Measurements from ENCODE around the gene GNG5. TPM values are rescaled to one million over a fixed set of nuclear protein-coding genes. Genes with fewer than 3 reads are reported as not detected.

Gene GNG5
- total and polyA plus RNA-seq, 2 donors (not counting 3 experiments of a cell fraction or from before 2014, with no cell fraction given) = 145 to 175 TPM

DNA sequence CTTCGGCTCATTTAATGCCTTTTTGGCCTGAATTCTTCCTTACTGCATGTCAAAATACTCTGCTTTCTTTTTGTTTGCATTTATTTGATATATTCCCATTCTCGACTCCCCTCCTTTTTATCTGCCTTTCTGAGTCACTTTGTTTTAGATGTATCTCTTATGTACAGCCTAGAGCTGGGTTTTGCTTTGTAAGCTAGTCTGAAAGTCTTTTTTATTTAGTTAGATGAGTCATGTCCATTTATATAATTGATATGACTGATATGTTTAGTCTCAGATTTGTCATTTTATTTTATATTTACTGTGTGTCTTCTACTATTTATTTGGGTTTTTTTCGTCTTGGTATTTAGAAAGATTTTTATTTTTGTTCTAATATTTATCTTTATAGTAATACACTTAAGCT, 33.6 kb upstream of the GNG5 start:
- DNase-seq (ENCODE audit: low read depth, low spot score) (no peak), FAIRE-seq (no peak)
- H3K9me1 ChIP-seq (replicated peaks; ENCODE audit: control insufficient read depth, extremely low read depth, insufficient read depth, low read length) = no peaks in the 10 kb centered on the region
- ChIA-PET CTCF (no interaction called here), POLR2A (no interaction called here)
- H3K36me3 ChIP-seq (ENCODE audit: control insufficient read depth in 2 of 2, extremely low read depth in 1 of 2, insufficient read depth in 2 of 2, low read length in 2 of 2) = no peaks in the 10 kb centered on the region
- H3K27me3 ChIP-seq (ENCODE audit: control insufficient read depth in 2 of 2, insufficient read depth in 2 of 2, low read length in 2 of 2) = no peaks in the 10 kb centered on the region
- H3K27ac ChIP-seq (ENCODE audit: insufficient read depth, low read depth, low read length) = no peak overlapping the region
- no peak overlapping the region for H3K4me2 ChIP-seq (ENCODE audit: insufficient read depth, low read length)
- no peaks in the 10 kb centered on the region for H3K79me2 ChIP-seq (ENCODE audit: control insufficient read depth, insufficient read depth, low read length)
- intact Hi-C loops (cut with micrococcal nuclease) = loop anchor here (2.0 kb wide), 1 partner anchor 97 kb away; no protein-coding TSS in a partner anchor
- H3K9ac ChIP-seq (replicated peaks; ENCODE audit: extremely low read depth, insufficient read depth, low read length) = no peak overlapping the region
- TF ChIP-seq, protein P1, sequence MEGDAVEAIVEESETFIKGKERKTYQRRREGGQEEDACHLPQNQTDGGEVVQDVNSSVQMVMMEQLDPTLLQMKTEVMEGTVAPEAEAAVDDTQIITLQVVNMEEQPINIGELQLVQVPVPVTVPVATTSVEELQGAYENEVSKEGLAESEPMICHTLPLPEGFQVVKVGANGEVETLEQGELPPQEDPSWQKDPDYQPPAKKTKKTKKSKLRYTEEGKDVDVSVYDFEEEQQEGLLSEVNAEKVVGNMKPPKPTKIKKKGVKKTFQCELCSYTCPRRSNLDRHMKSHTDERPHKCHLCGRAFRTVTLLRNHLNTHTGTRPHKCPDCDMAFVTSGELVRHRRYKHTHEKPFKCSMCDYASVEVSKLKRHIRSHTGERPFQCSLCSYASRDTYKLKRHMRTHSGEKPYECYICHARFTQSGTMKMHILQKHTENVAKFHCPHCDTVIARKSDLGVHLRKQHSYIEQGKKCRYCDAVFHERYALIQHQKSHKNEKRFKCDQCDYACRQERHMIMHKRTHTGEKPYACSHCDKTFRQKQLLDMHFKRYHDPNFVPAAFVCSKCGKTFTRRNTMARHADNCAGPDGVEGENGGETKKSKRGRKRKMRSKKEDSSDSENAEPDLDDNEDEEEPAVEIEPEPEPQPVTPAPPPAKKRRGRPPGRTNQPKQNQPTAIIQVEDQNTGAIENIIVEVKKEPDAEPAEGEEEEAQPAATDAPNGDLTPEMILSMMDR (IDR thresholded peaks at IDR 0.05; ENCODE audit: extremely low read depth in 1 of 2, insufficient read depth in 1 of 2, low read depth in 1 of 2, low read length in 2 of 2) = no peak
- TF ChIP-seq, protein P2, sequence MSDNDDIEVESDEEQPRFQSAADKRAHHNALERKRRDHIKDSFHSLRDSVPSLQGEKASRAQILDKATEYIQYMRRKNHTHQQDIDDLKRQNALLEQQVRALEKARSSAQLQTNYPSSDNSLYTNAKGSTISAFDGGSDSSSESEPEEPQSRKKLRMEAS (IDR thresholded peaks at IDR 0.05; ENCODE audit: insufficient read depth, insufficient read length) = no peak
- TF ChIP-seq POLR2A (IDR thresholded peaks at IDR 0.05; ENCODE audit: low read depth, low read length) (no peak), GATA2 (IDR thresholded peaks at IDR 0.05; ENCODE audit: insufficient read depth, insufficient read length, low read depth, low read length) (no peak), JUN (IDR thresholded peaks at IDR 0.05; ENCODE audit: borderline replicate concordance, insufficient read depth, insufficient read length, low read depth) (no peak), FOS (IDR thresholded peaks at IDR 0.05; ENCODE audit: borderline replicate concordance, insufficient read depth, low read length) (peak; percentile 39)
- H3K4me3 ChIP-seq (replicated peaks in 1 of 3; ENCODE audit: insufficient read depth in 1 of 3, low read depth in 1 of 3, low read length in 3 of 3) = no peak overlapping the region
- dilution Hi-C loops (cut with MboI; ENCODE audit: extremely low pct_ligation_motif_present, low sequenced_read_pairs) = no loop called here
- H4K20me1 ChIP-seq (replicated peaks; ENCODE audit: control insufficient read depth, extremely low read depth, insufficient read depth, low read length) = no peaks in the 10 kb centered on the region
- H2AFZ ChIP-seq (ENCODE audit: low read depth, low read length) = no peak overlapping the region
- no peaks in the 10 kb centered on the region for H3K9me3 ChIP-seq (replicated peaks; ENCODE audit: control insufficient read depth, insufficient read depth, low read length)
- no peaks in the 10 kb centered on the region for H3K4me1 ChIP-seq (ENCODE audit: control insufficient read depth, extremely low read depth, insufficient read depth, low read length)
- no TSS peak for BruUV-seq (replicated peaks)

DNA sequence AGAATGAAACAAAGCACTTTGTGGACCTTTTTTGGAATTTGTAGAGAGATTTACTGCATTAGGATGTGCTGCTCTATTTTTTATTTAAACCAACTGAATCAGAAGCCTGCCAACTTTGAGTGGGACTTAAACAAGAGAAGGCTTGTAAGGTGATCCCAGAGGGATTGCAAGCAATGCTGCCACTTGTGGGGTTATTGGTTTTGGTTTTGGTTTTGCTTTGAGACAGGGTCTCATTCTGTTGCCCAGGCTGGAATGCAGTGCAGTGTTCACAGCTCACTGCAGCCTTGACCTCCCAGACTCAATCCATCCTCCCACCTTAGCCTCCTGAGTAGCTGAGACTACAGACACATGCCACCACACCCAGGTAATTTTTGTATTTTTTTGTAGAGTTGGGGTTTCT, 32.2 kb upstream of the GNG5 start:
- TF ChIP-seq POLR2AphosphoS5 (IDR thresholded peaks at IDR 0.05; ENCODE audit: insufficient read depth, low read depth, low read length) (no peak), FOS (IDR thresholded peaks at IDR 0.05; ENCODE audit: borderline replicate concordance, insufficient read depth, low read length) (no peak), EZH2 (IDR thresholded peaks at IDR 0.05; ENCODE audit: borderline replicate concordance, low read depth, low read length, severe bottlenecking) (no peak), GATA2 (IDR thresholded peaks at IDR 0.05; ENCODE audit: insufficient read depth, insufficient read length, low read depth, low read length) (no peak), MYC (IDR thresholded peaks at IDR 0.05; ENCODE audit: low read depth, low read length) (no peak), POLR2A (IDR thresholded peaks at IDR 0.05; ENCODE audit: low read depth, low read length) (no peak), JUN (IDR thresholded peaks at IDR 0.05; ENCODE audit: borderline replicate concordance, insufficient read depth, insufficient read length, low read depth) (no peak)
- TF ChIP-seq, protein P1 (IDR thresholded peaks at IDR 0.05; ENCODE audit: extremely low read depth in 1 of 2, insufficient read depth in 1 of 2, low read depth in 1 of 2, low read length in 2 of 2) = no peak
- TF ChIP-seq, protein P2 (IDR thresholded peaks at IDR 0.05; ENCODE audit: insufficient read depth, insufficient read length) = no peak
- ChIA-PET CTCF (interaction anchor here (1.1 kb wide), 1 partner anchor 16 kb away, joined by 3 read pairs; no protein-coding TSS in a partner anchor), POLR2A (no interaction called here)
- Histone ChIP-seq H3K9ac (replicated peaks; ENCODE audit: extremely low read depth, insufficient read depth, low read length) (no peak overlapping the region), H3K4me3 (replicated peaks in 1 of 3; ENCODE audit: insufficient read depth in 1 of 3, low read depth in 1 of 3, low read length in 3 of 3) (no peak overlapping the region), H3K4me2 (ENCODE audit: insufficient read depth, low read length) (no peak overlapping the region), H3K27me3 (ENCODE audit: control insufficient read depth in 2 of 2, insufficient read depth in 2 of 2, low read length in 2 of 2) (no peaks in the 10 kb centered on the region), H4K20me1 (replicated peaks; ENCODE audit: control insufficient read depth, extremely low read depth, insufficient read depth, low read length) (no peaks in the 10 kb centered on the region), H3K27ac (ENCODE audit: insufficient read depth, low read depth, low read length) (no peak overlapping the region), H3K36me3 (ENCODE audit: control insufficient read depth in 2 of 2, extremely low read depth in 1 of 2, insufficient read depth in 2 of 2, low read length in 2 of 2) (no peaks in the 10 kb centered on the region), H3K9me3 (replicated peaks; ENCODE audit: control insufficient read depth, insufficient read depth, low read length) (no peaks in the 10 kb centered on the region), H3K4me1 (ENCODE audit: control insufficient read depth, extremely low read depth, insufficient read depth, low read length) (no peaks in the 10 kb centered on the region), H3K9me1 (replicated peaks; ENCODE audit: control insufficient read depth, extremely low read depth, insufficient read depth, low read length) (no peaks in the 10 kb centered on the region), H3K79me2 (ENCODE audit: control insufficient read depth, insufficient read depth, low read length) (no peaks in the 10 kb centered on the region), H2AFZ (ENCODE audit: low read depth, low read length) (no peak overlapping the region)
- no TSS peak for BruUV-seq (replicated peaks)
- DNase-seq (ENCODE audit: low read depth, low spot score) (no peak), FAIRE-seq (no peak)
- intact Hi-C loops (cut with micrococcal nuclease) = no loop called here
- dilution Hi-C loops (cut with MboI; ENCODE audit: extremely low pct_ligation_motif_present, low sequenced_read_pairs) = no loop called here
